ENCODE results near the gene UPK1A.

GRCh38 chr19:35657904-35658700, 8.2 kb upstream of the UPK1A start:
- no peak for TF ChIP-seq EZH2phosphoT487 (IDR thresholded peaks at IDR 0.05; ENCODE audit: low read depth)
- no peak for TF ChIP-seq CTCF (IDR thresholded peaks at IDR 0.05; ENCODE audit: low read depth, low read length)
